GM18502 (cell line): ENCODE results near the gene RNF225.
A peak's percentile ranks its signal among the peaks of the same experiment; 100 is the strongest.

Experiments
- ATAC-seq: cut with Tn5 transposase; IDR thresholded peaks from one replicate; pipeline ENCODE4 v1.9.1; 2021; ENCODE audit warnings: mild to moderate bottlenecking; ENCODE audit not compliant: unreplicated experiment, poor library complexity

The RNF225 gene

DNA sequence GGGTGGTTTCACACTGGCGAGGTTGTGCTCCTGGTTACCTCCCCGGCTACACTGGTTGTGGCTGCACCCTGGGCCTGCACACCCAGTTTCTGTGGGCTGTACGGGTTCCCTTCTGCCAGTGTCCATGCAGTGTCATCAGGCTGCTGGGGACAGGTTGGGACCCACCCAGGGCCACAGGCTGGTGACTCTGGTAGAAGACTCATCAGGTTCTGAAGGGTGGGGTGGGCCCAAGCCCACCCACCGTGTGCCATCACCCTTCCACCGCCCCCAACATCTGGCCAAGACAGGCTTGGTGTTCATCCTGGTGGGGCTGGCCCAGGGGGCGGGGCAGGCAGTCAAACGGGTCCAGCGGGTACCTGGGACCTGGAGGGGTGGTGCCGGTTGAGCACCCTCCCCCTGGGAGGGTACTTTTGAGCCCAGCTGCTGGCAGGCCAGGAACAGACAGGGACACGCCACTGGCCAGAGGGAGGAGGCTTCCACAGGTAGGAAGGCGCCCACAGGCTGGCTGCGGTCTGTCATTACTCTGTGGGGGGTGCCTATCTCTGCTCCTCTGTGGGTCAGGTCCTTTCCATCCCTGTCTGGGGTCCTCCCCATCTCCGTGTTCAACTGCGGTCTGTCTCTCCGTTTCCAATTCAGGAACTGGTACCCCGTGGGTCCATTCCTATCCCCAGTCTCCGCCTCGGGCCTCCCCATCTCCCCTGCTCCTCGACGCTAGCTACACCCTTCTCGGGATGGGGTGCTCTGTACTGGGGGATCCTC lies at the start of gene RNF225:
Gene RNF225 (plus strand): TSS at position 437 of the 759 bp plus-strand sequence. CDS start 434 bp downstream, outside the sequence.
- ATAC-seq = no peak

DNA sequence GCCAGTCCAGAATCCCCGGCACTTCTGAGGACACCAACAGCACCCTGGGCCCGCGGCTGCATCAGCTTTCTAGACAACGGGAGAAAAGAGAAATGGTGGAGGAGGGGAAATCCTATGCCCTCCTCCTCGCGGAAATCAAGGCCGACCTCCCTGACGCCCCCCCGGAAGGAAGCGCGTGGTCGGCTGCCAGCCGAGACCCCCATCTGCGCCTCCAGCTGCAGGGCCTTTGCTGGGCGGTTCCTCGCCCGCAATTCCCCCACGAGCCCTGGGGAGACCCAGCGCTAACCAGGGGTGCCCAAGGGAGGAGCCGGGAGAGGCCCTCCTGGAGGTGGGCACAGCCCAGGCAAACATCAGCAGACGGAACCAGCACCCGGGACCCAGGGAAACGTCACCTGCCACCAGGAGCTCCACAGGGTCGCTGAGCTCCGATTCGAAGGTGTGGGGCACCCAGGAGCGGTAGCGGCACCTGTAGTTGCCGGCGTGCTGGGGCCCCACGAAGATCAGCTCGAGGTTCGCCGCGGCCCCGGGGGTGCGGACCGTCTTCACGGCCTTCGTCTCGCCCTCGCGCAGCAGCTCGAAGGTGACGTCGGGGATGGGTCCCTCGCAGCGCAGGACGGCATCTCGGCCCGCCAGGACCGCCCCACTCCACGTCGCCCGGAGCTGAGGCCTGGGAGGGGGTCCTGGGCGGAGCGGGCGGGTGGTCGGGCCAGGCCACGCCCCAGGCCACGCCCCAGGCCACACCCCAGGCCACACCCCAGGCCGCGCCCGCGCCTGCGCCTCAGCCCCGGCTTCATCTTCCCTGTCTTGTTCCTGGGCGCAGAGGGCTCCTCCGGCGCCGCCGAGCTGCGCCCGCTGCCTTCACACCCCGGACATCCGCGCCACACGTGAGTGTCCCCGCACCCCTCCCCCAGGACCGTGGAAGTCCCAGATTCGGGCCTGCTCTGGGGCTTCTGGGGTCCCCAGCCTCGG lies 48.2 kb upstream of the RNF225 start:
- peak; percentile 88 for ATAC-seq

DNA sequence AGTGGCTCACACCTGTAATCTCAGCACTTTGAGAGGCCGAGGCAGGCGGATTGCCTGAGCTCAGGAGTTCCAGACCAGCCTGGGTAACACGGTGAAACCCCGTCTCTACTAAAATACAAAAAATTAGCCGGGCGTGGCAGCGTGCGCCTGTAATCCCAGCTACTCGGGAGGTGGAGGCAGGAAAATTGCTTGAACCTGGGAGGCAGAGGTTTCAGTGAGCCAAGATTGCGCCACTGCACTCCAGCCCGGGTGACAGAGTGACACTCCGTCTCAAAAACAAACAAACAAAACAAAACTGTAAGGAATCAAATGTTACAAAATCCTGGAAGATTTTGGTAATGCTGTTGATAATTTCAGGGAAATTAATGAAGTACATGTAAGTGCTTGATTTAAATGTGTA lies 47.4 kb upstream of the RNF225 start:
- ATAC-seq = peak; percentile 8

DNA sequence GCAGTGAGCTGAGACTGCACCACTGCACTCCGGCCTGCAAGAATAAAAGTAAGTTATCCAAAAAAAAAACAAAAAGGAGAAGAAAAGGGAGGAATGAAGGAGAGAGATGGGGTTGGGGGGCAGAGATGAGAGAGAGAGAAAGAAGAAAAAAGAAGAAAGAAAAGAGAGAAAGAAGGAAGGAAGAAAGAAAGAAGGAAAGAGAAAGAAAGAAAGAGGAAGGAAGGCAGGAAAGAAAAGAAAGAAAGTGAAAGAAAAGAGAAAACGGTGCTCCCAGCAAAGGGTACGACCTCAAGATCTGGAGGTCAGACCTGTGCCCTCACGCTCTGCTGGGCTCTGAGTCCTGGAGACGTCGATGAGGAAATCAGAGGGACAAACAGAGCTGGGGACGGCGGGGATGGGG lies 45.9 kb upstream of the RNF225 start:
- ATAC-seq = no peak

DNA sequence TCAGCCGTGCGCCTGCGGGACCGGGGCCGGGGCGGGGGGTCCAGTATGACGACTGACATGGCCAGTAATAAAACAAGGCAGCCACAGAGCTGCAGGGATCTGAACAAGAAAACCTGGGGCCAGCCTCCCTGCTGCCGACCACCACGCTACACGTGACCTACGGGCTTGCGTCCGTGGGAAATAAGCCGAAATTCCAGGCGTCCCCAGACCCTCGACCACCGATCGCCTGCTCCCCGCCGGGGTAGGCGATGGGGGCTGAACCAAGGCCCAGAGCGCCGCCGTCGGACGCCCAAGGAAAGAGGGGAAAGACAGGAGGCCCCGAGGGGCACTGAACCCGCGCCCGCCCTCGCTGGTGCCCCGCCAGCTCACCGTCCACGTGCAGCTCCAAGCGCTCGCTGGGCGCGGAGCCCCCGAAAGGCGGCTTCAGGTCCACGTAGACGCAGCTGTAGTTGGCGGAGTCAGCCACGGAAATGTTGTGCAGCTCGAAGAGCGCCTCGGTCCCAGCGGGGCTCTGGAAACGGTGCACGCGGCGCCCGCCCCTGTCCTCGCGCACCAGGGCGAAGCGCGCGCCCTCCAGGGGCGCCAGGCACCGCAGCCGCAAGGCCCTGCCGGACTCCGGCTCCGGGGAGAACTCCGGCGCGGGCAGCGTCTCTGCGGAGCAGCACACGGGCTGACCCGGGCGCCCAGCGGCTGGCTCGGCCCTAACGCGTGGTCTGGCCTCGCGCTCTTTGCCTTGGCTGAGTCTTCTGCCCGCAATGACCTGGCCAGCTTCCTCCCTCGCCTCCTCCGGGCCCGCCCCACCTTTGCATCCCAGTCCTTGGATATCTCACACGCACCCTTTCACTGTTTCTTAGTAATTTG lies 45.2 kb upstream of the RNF225 start:
- ATAC-seq = no peak

DNA sequence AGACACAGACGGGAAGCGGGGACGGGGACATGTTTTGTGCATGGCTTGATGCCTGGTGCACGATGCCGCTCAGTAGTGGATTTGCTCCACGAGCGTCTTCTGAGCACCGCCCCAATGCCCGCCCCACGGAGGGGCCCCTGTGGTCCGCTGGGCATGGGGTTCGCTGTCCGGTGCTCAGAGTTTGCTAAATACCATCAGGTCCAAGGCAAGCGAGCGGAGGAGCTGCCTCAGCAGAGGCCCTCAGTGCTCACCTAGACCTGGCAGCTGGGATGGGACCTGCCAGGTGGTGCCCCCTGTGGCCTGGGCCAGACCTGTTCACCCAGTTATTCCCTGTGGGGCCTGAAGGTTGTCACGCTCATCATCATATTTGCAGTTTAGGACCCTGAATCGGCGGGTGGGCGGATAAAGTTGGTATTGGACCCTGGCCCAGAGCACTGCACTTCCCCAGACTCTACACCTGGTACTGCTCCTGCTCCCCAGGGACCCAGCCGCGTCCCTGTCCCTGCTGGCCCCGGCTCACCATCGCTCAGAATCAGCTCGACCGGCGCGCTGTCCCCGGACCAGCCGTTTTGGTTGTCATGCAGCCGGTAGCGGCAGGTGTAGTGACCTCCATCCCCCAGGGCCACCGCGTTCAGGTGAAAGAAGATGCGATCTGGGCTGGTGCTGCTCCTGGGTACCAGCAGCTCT lies 44.4 kb upstream of the RNF225 start:
- no peak for ATAC-seq

DNA sequence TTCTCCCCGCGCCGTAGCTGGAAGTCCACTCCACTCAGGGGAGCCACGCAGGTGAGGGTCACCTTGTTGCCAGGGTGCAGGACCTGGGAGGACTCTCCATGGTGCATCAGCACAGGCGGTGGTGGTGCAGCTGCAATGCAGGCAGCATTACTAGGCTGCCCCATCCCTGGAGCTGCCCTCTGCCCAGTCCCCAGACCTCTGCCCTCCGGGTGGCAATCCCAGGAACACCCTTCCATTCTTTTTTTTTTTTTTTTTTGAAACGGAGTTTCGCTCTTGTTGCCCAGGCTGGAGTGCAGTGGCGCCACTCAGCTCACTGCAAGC lies 43.9 kb upstream of the RNF225 start:
- ATAC-seq = no peak

DNA sequence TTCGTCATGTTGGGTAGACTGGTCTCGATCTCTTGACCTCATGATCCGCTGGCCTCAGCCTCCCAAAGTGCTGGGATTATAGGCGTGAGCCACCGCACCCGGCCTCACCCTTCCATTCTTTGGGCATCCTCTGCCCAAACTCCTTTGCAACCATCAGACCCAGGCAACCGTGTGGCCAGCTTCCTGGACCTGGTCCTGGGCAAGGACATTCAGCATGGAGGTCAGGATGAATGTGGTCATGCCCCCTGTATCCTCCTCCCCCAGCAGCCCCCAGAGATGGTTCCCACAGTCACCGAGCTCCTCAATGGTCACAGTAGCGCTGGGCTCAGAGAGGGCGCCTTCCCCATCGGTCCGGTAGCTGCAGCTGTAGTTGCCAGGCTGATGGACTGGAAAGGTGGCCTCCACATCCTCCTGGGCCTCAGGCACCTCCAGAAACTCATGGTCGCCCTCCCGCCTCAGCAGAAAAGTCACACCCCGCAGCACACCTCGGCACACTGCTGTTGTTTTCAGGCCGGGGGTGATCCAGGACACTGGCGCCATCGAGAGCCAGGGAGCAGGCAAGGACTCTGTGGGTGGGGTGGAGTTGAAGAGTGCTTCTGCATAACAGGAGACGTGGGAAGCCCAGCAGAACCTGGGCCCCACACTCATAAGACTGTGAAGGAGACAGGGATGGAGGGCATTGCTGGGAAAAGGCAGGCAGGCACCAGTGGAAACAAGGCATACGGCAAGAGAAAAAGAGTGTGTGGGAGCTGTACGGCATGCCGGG lies 43.3 kb upstream of the RNF225 start:
- ATAC-seq = no peak

DNA sequence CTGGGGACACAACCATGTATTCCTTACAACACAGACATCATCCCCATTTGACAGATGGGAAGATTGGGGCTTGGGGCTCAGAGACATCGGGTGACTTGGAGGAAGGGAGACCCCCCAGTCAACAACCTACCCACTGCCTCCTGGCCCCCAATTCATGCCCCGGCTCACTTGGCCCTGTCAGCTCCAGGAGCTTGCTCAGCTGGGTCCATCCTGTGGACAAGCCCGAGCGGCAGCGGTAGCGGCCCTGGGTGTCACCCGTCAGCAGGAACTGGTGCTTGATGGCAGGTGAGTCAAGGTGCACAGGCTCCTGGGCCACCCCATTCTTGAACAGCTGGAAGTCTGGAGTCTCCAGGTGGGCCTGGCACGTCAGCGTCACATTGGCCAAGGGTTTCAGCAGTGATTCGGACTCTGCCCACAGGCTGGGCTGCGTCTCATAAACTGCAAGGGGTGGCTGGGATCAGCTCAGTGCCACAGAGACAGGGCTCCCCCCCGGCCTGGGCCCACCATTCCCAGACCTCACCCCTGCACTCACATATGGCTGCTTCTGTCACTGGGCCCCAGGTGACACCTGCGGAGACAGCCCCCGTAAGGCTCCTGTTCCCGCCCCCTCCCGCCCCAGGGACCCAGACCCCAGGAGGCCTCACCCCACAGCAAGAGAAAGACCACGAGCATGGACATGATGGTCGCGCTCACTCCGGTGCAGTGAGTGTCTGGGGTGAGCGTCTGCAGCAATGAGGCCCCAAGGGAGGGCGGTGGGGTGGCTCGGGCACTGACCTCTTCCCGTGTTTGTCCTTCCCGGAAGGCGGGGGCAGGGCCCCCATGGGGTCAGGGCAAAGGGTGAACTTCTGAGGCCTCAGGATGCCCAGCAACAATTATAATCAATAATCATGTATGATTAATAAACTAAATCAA lies 42.4 kb upstream of the RNF225 start, which contains the start of gene A1BG:
Gene A1BG (minus strand): TSS at position 733 of the 912 bp plus-strand sequence. CDS start 55 bp downstream, at position 678.
- ATAC-seq = no peak

DNA sequence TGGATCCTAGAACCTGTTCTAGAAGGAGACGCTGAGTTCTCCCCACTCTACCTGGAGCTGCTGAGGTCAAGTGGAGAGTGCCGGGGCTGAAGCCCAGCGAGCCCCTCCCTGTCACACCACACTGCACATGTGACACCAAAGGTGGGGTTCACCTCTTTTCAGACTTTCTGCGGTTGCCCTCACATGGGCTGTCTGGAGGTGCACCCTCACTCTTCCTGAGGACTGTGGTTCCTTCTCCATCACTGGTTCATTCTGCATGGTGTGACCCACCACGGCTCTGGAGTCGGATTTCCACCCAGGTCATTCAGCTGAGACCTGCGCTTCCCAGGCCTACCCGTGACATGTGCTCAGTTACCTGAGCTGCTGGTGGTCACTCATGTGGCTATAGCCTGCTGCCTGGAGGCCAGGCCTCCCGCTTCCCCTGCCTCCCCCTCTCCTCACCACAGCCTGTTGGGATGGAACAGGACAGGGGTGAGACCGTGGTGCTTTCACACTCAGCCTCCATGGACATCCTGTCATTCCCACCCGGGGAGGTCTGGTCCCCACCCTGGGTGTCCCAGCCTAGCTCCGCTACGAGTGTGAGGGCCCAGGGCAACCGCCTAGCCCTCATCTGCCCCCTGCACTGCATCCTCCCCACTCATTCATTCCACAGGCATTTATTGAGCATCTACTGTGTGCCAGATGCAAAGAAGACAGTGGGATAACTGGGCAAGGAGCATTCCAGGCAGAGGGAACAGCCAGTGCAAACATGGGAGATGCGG lies 41.6 kb upstream of the RNF225 start:
- no peak for ATAC-seq

DNA sequence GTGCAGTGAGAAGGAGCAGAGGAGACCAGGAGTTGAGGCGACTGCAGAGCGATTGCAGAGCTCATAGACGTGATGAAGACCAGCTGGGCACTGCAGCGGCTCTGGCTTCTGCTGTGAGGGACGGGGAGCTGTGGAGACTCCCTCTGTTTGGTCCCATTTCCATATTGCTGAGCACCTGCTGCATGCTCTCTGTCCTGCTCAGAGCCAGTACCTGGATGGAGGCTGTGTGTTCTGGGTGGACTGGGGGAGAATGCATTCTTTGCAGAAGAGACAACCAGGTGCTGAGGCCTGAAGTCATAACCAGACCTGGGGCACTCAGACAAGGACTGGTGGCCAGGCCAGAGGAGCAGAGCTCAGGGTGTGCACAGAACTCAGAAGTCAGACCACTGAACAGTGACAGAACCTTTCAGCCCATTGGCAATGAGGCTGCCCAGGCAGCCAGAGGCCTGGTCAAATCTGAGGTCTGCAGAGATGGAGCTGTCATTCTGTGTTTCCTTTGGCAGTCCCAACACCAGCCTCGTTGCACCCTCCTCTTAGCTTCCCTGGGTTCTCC lies 40.9 kb upstream of the RNF225 start:
- ATAC-seq = no peak

DNA sequence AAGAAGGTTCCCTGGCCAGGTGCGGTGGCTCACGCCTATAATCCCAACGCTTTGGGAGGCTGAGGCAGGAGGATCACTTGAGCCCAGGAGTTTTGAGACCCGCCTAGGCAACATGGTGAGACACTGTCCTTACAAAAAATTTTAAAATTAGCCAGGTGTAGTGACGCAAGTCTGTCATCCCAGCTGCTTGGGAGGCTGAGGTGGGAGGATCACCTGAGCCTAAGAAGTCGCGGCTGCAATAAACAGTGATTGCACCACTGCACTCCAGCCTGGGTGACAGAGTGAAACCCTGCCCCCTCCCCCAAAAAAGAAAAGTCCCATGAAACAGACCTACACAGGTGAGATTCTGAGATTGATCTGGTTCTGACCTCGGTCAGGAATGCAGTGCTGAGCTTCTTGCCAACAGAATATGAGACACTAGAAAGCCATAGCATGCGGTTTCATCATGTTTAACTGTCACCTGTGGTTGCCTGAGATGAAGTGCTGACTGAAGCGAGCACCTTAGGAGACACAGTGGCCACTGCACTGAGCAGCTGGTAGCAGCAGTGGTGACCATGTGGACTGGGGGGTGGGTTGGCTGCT lies 40.1 kb upstream of the RNF225 start:
- ATAC-seq = no peak

DNA sequence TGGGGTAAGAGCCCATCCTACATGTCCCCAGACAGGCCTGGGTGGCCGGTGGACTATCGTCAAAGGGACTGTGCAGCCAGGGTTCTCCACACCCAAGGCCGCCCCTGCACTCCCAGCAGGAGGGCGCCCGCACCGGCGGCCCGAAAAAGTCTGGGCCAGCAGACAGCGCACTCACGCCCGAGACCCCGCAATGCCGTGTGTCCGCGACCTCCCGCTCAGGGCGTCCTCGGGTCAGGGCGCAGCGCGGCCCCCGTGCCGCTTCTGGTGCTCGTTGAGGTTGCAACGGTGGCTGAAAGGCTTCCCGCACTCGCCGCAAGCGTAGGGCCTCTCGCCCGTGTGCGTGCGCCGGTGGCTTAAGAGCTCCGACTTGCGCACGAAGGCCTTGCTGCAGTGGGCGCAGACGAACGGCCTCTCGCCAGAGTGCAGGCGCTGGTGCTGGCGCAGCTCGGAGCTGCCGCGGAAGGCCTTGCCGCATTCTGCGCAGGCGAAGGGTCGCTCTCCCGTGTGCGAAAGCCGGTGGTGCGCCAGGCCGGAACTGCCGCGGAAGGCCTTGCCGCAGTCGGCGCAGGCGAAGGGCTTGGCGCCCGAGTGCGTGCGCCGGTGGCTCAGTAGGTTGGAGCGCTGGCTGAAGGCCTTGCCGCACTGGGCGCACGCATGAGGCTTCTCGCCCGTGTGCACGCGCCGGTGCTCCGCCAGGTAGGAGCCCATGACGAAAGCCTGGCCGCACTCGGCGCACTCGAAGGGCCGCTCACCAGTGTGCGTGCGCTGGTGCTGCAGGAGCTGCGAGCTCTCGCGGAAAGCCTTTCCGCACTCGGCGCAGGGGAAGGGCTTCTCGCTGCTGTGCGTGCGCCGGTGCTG lies 39.3 kb upstream of the RNF225 start:
- no peak for ATAC-seq

DNA sequence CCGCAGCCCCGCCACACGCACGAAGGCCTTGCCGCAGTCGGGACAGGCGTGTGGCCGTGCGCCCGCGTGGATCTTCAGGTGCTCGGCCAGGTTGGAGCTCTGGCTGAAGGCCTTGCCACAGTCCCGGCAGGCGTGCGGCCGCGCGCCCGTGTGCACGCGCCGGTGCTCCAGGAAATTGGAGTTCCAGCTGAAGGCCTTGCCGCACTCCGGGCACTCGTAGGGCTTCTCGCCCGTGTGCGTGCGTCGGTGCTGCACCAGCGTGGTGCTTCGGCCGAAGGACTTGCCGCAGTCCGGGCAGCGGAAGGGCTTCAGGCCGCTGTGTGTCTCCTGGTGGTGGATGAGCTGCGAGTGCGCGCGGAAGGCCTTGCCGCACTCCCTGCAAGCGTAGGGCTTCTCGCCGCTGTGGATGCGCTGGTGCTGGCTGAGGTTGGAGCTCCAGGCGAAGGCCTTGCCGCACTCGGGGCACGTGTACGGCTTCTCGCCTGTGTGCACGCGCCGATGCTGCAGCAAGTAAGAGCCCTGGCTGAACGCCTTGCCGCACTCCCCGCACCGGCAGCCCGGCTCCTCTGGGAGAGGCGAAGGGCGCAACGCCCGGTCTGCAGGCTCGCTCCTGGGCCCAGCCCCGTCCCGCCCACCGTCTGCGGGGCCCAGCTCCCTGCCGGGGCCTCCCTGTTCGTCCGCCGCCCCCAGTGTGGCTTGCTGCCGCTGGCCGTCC lies 38.5 kb upstream of the RNF225 start:
- no peak for ATAC-seq

DNA sequence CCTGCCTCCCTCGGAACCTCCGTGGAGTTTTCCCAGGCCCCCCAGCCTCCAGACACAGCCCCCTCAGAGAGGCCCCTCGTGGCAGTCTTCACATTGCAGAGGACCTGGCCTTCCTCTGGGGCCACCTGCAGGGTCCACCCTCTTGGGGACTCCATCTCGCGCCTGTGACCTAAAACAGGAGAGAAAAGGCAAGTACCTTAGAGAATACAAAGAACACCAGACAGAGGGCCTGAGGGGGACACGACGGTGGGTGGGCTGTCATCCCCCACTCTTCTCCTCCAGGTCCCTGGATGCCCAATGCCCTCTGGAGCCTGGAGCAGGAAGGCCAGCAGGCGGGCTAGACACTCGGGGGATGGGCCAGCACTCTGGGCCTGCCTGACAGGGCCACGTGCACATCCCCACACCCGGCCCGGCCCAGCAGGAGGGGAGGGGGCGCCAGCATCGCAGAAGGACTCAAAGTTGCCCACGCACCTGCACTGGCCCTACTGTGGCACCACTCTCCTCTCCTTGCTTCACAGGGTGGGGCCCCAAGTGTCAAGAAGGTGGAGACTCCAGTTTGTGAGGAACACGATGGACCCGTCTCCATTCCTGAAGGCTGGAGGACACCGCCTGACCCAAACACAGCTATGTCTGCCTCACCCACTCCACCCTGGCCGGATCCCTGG lies 37.8 kb upstream of the RNF225 start:
- ATAC-seq = no peak
